HL-60/S4 (cell line): ENCODE measurements around the gene ABCD4.

Source experiments
- in situ Hi-C: fragments of 300-500 bp; cut with MboI; formaldehyde crosslinking; loops from 2 replicates; pipeline ENCODE4 v1.14.3; 2022; ENCODE audit warnings: low sequenced_read_pairs

Gene ABCD4

GRCh38 chr14:74238974-74239847 lies 63.5 kb downstream of the ABCD4 start, which contains the start of gene VSX2:
VSX2 (plus strand) TSS chr14:74239449; CDS start chr14:74239562, 113 bp downstream.
- in situ Hi-C loops, result no loop called here

DNA sequence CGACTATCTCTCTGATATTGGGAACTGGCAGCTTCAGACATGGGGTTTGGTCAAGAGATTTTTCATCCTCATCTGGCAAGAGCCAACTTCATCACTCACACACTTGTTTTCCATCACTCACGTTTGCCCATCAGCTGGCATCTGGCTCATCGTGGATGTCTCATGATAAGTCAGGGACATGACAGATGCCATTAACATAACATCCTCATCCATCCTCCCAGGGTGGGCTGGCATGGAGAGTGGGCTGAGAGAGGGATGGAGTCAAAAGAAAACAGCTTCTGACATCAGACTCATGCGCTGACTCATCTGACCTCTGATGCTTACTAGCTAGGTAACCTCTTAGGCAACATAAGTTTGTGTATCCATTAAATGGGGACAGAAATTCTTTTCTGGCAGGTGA lies 65.3 kb downstream of the ABCD4 start:
- in situ Hi-C loops, result no loop called here
